Measurements from ENCODE around the gene EPHB6.

Gene EPHB6

GRCh38 chr7:142869434-142869833, 14.6 kb downstream of the EPHB6 start:
- no peaks in the 10 kb centered on the region for H3K9me3 ChIP-seq (ENCODE audit: control insufficient read depth, insufficient read depth, low read depth, low read length)
- H3K36me3 ChIP-seq (ENCODE audit: control insufficient read depth in 2 of 2, insufficient read depth in 1 of 2, low read length in 2 of 2), result peaks cover 0 to 17% of the 10 kb centered on the region in 2 experiments; a peak in 1 of 3 replicates
- ChIA-PET POLR2A (no interaction called here), CTCF (interaction anchor here (1.5 kb wide), 1 partner anchor 134 kb away, joined by 4 read pairs; no protein-coding TSS in a partner anchor)
- H3K4me3 ChIP-seq (ENCODE audit: low read depth, low read length), result no peak overlapping the region
- TF ChIP-seq ZNF664 (tag by site-specific recombination; IDR thresholded peaks at IDR 0.05), result peak; percentile 62; the same call in 1 of the 2 replicates
- no peak for TF ChIP-seq KLF9 (tag by site-specific recombination; IDR thresholded peaks at IDR 0.05; ENCODE audit: low read depth)
- H3K27ac ChIP-seq (ENCODE audit: extremely low read depth, low read depth, low read length), result no peak overlapping the region
- no peaks in the 10 kb centered on the region for H3K4me1 ChIP-seq (ENCODE audit: control insufficient read depth, insufficient read depth, low read length)

- no peaks in the 10 kb centered on the region for H3K4me1 ChIP-seq (ENCODE audit: control insufficient read depth, insufficient read depth, low read length)
- no peak for TF ChIP-seq ZNF692 (tag by site-specific recombination; IDR thresholded peaks at IDR 0.05)
- TF ChIP-seq ZNF670 (tag by site-specific recombination; IDR thresholded peaks at IDR 0.05; ENCODE audit: low read depth), result no peak
- no peak for TF ChIP-seq ZNF837 (tag by site-specific recombination; IDR thresholded peaks at IDR 0.05)
- TF ChIP-seq ZNF449 (tag by site-specific recombination; IDR thresholded peaks at IDR 0.05), result no peak
- TF ChIP-seq ZSCAN23 (tag by site-specific recombination; IDR thresholded peaks at IDR 0.05), result no peak
- TF ChIP-seq CTCF (tag by site-specific recombination; IDR thresholded peaks at IDR 0.05), result no peak
- TF ChIP-seq ZNF571 (tag by site-specific recombination; IDR thresholded peaks at IDR 0.05), result no peak
- TF ChIP-seq ZNF398 (tag by site-specific recombination; IDR thresholded peaks at IDR 0.05), result no peak
- no peak for TF ChIP-seq GLI2 (tag by site-specific recombination; IDR thresholded peaks at IDR 0.05; ENCODE audit: borderline replicate concordance, low read depth)
- TF ChIP-seq ZIC2 (tag by site-specific recombination; IDR thresholded peaks at IDR 0.05), result no peak
- TF ChIP-seq PRDM6 (tag by site-specific recombination; IDR thresholded peaks at IDR 0.05), result no peak
- no peak overlapping the region for H3K27ac ChIP-seq (ENCODE audit: extremely low read depth, low read depth, low read length)
- H3K4me3 ChIP-seq (ENCODE audit: low read depth, low read length), result no peak overlapping the region
- peaks cover 0 to 17% of the 10 kb centered on the region in 2 experiments; a peak in 1 of 3 replicates for H3K36me3 ChIP-seq (ENCODE audit: control insufficient read depth in 2 of 2, insufficient read depth in 1 of 2, low read length in 2 of 2)
- ChIA-PET CTCF (no interaction called here), POLR2A (no interaction called here)
- H3K9me3 ChIP-seq (ENCODE audit: control insufficient read depth, insufficient read depth, low read depth, low read length), result no peaks in the 10 kb centered on the region
These were observed 15.3 kb downstream of the EPHB6 start for GRCh38 chr7:142870147-142870559.
